Liver (tissue), 9 donors: Measurements from ENCODE around the gene FRMD1. TPM values are rescaled to one million over a fixed set of nuclear protein-coding genes. Genes with fewer than 3 reads are reported as not detected.
A peak's percentile ranks its signal among the peaks of the same experiment; 100 is the strongest.

ENCODE experiments used
- DNase-seq: peaks from one replicate; pipeline ENCODE4 v3.0.0-alpha.2; 2017; ENCODE audit warnings: low spot score
- H3K27ac ChIP-seq, 2 donors: one replicate each; pipeline ENCODE4 v1.7.0; 2013; ENCODE audit warnings: inconsistent platforms in 2 of 2, low read length in 2 of 2, control low read depth in 1 of 2, low read depth in 1 of 2, mild to moderate bottlenecking in 1 of 2
- H3K27me3 ChIP-seq, 4 donors: one replicate each; pipeline versions ENCODE4 v1.6.1 to v1.7.0; 2013; ENCODE audit warnings: low read length in 3 of 4, inconsistent platforms in 1 of 4, mild to moderate bottlenecking in 1 of 4, moderate library complexity in 1 of 4; ENCODE audit not compliant: control insufficient read depth in 4 of 4, insufficient read depth in 4 of 4
- H3K36me3 ChIP-seq, 4 donors: one replicate each; pipeline versions ENCODE4 v1.6.1 to v1.7.0; 2013; ENCODE audit warnings: low read length in 3 of 4, mild to moderate bottlenecking in 3 of 4, low read depth in 1 of 4, moderate library complexity in 1 of 4; ENCODE audit not compliant: control insufficient read depth in 4 of 4, insufficient read depth in 3 of 4
- H3K4me1 ChIP-seq, 4 donors: one replicate each; pipeline versions ENCODE4 v1.6.1 to v1.7.0; 2013; ENCODE audit warnings: low read length in 3 of 4, mild to moderate bottlenecking in 3 of 4, moderate library complexity in 1 of 4; ENCODE audit not compliant: control insufficient read depth in 4 of 4, insufficient read depth in 4 of 4
- H3K4me3 ChIP-seq, 3 donors: one replicate each; pipeline versions ENCODE4 v1.6.1 to v1.7.0; 2013; ENCODE audit warnings: low read length in 3 of 3, control low read depth in 1 of 3, low read depth in 1 of 3, mild to moderate bottlenecking in 1 of 3
- H3K9ac ChIP-seq, 2 donors: one replicate each; pipeline ENCODE4 v1.7.0; 2013; ENCODE audit warnings: low read length in 2 of 2, mild to moderate bottlenecking in 2 of 2, moderate library complexity in 2 of 2, control low read depth in 1 of 2, low read depth in 1 of 2
- H3K9me3 ChIP-seq, 4 donors: one replicate each; pipeline versions ENCODE4 v1.6.1 to v1.7.0; 2013; ENCODE audit warnings: low read length in 3 of 4; ENCODE audit not compliant: control insufficient read depth in 4 of 4
- ATF3 ChIP-seq: IDR thresholded peaks from 2 replicates; pipeline ENCODE4 v1.6.1; 2016; ENCODE audit warnings: antibody characterized with exemption
- EGR1 ChIP-seq, 2 donors: IDR thresholded peaks; 2 replicates each; pipeline ENCODE4 v1.6.1; 2016 to 2018; ENCODE audit warnings: antibody characterized with exemption in 2 of 2, low read depth in 2 of 2
- FOXA1 ChIP-seq: IDR thresholded peaks from 2 replicates; pipeline ENCODE4 v1.6.1; 2016; ENCODE audit warnings: antibody characterized with exemption
- FOXA2 ChIP-seq: IDR thresholded peaks from 2 replicates; pipeline ENCODE4 v1.6.1; 2016; ENCODE audit warnings: antibody characterized with exemption
- GABPA ChIP-seq, 2 donors: IDR thresholded peaks in 1 of 2; conservative IDR thresholded peaks in 1 of 2; 2 replicates each; pipeline ENCODE4 v1.6.1; 2016; ENCODE audit warnings: antibody characterized with exemption in 2 of 2, mild to moderate bottlenecking in 1 of 2, moderate library complexity in 1 of 2
- HNF4A ChIP-seq, 2 donors: conservative IDR thresholded peaks; 2 replicates each; pipeline ENCODE4 v1.6.1; 2016; ENCODE audit warnings: antibody characterized with exemption in 2 of 2, mild to moderate bottlenecking in 2 of 2
- HNF4G ChIP-seq: IDR thresholded peaks from 2 replicates; pipeline ENCODE4 v1.6.1; 2016; ENCODE audit warnings: antibody characterized with exemption
- JUND ChIP-seq, 2 donors: IDR thresholded peaks; 2 replicates each; pipeline ENCODE4 v1.6.1; 2016; ENCODE audit warnings: antibody characterized with exemption in 2 of 2
- MAX ChIP-seq: IDR thresholded peaks from 2 replicates; pipeline ENCODE4 v1.6.1; 2016; ENCODE audit warnings: antibody characterized with exemption
- NR2F2 ChIP-seq: IDR thresholded peaks from 2 replicates; pipeline ENCODE4 v1.6.1; 2016; ENCODE audit warnings: antibody characterized with exemption
- RAD21 ChIP-seq, 2 donors: IDR thresholded peaks; 2 replicates each; pipeline ENCODE4 v1.6.1; 2016; ENCODE audit warnings: antibody characterized with exemption in 2 of 2, mild to moderate bottlenecking in 2 of 2
- REST ChIP-seq: IDR thresholded peaks from 2 replicates; pipeline ENCODE4 v1.6.1; 2016; ENCODE audit warnings: antibody characterized with exemption, mild to moderate bottlenecking
- RXRA ChIP-seq, 2 donors: IDR thresholded peaks; 2 replicates each; pipeline ENCODE4 v1.6.1; 2017 to 2018; ENCODE audit warnings: antibody characterized with exemption in 2 of 2, mild to moderate bottlenecking in 1 of 2
- TAF1 ChIP-seq: conservative IDR thresholded peaks from 2 replicates; pipeline ENCODE4 v1.6.1; 2016; ENCODE audit warnings: antibody characterized with exemption, mild to moderate bottlenecking
- YY1 ChIP-seq: IDR thresholded peaks from 2 replicates; pipeline ENCODE4 v1.6.1; 2016; ENCODE audit warnings: antibody characterized with exemption, mild to moderate bottlenecking
- ZBTB33 ChIP-seq: IDR thresholded peaks from 2 replicates; pipeline ENCODE4 v1.6.1; 2016; ENCODE audit warnings: antibody characterized with exemption
- WGBS: extraction: QIAGEN DNeasy Blood & Tissue Kit; methylation state at CpG from one replicate; pipeline ENCODE4 v1.1.7; 2013; 5-methylcytosine and 5-hydroxymethylcytosine counted together
- polyA plus RNA-seq, 2 donors: library from polyadenylated mRNA; stranded (reverse) in 1 of 2; unstranded in 1 of 2; fragments of 200-250 nt in 1 of 2; fragments of >200 nt in 1 of 2; fragmentation: Nextera tagmentation in 1 of 2; extraction: Ambion mirVana in 1 of 2; gene quantifications; one replicate each; pipeline versions ENCODE4 v1.2.1 to v1.2.3, GENCODE V29; 2013 to 2015
- total RNA-seq, 2 donors: library from RNA; depleted of rRNA; stranded (reverse); fragments of >200 nt; gene quantifications; one replicate each; pipeline ENCODE4 v1.2.3, GENCODE V29; 2014
- donor health status: healthy.
- donor health status: healthy.
- donor health status: healthy.
- donor health status: healthy.
- donor health status: healthy.

FRMD1 gene
- total and polyA plus RNA-seq, 4 donors: 0.04 to 0.17 (median 0.12) TPM

GRCh38 chr6:168054765-168055560 lies 24.0 kb downstream of the FRMD1 start:
- H3K9me3 ChIP-seq: no peaks in the 10 kb centered on the region
- no peaks in the 10 kb centered on the region for H3K4me1 ChIP-seq
- no peak overlapping the region for H3K9ac ChIP-seq
- H3K4me3 ChIP-seq: no peak overlapping the region
- no peak for DNase-seq
- TF ChIP-seq YY1 (no peak), ATF3 (no peak), REST (no peak), ZBTB33 (no peak), RXRA (IDR thresholded peaks at IDR 0.05) (peak in 1 of 2 donors; percentile 42), RAD21 (IDR thresholded peaks at IDR 0.05) (peak in 1 of 2 donors; percentile 5), HNF4G (no peak), JUND (IDR thresholded peaks at IDR 0.05) (no peak), MAX (no peak), NR2F2 (no peak), TAF1 (no peak), FOXA1 (no peak), GABPA (IDR thresholded peaks at IDR 0.05 in 1 of 2, conservative IDR thresholded peaks at IDR 0.05 in 1 of 2) (no peak), HNF4A (conservative IDR thresholded peaks at IDR 0.05) (no peak)
- H3K36me3 ChIP-seq: no peaks in the 10 kb centered on the region
- no peaks in the 10 kb centered on the region for H3K27me3 ChIP-seq
- H3K27ac ChIP-seq: no peak overlapping the region
- 84% methylated on average over 18 of the region's 18 CpGs for WGBS

GRCh38 chr6:168053957-168054471 lies 25.0 kb downstream of the FRMD1 start:
- Histone ChIP-seq H3K27ac (no peak overlapping the region), H3K9me3 (no peaks in the 10 kb centered on the region), H3K9ac (no peak overlapping the region), H3K4me3 (no peak overlapping the region), H3K4me1 (no peaks in the 10 kb centered on the region), H3K36me3 (no peaks in the 10 kb centered on the region), H3K27me3 (no peaks in the 10 kb centered on the region)
- WGBS: 92% methylated on average over 14 of the region's 14 CpGs
- no peak for DNase-seq
- no peak for TF ChIP-seq HNF4A (conservative IDR thresholded peaks at IDR 0.05)
- no peak for TF ChIP-seq ZBTB33
- no peak for TF ChIP-seq FOXA2
- TF ChIP-seq EGR1 (IDR thresholded peaks at IDR 0.05; ENCODE audit: low read depth in 2 of 2): no peak
